Skeletal muscle cell (primary cell): ENCODE measurements around the gene KSR2.
A peak's percentile ranks its signal among the peaks of the same experiment; 100 is the strongest.

ENCODE experiments used
- DNase-seq: peaks from one replicate; pipeline ENCODE4 v3.0.0-alpha.2; 2010; ENCODE audit warnings: low read depth
- H3K4me3 ChIP-seq: 2 replicates; pipeline ENCODE4 v1.5.1; 2011; ENCODE audit warnings: low read depth, mild to moderate bottlenecking, control low read depth, low read length, moderate library complexity

KSR2 gene

GRCh38 chr12:117970334-117970733, 1.5 kb upstream of the KSR2 start:
- H3K4me3 ChIP-seq: no peak overlapping the region
- no peak for DNase-seq

- no peak for DNase-seq
- H3K4me3 ChIP-seq: peak overlapping the region; percentile 48
Observed at GRCh38 chr12:117968151-117968789, 520 bp downstream of the KSR2 start.

GRCh38 chr12:117967512-117967911, 1.3 kb downstream of the KSR2 start:
- no peak for DNase-seq
- no peak overlapping the region for H3K4me3 ChIP-seq

- no peak for DNase-seq
- H3K4me3 ChIP-seq: no peak overlapping the region
Observed at GRCh38 chr12:117967043-117967442, 1.7 kb downstream of the KSR2 start.

GRCh38 chr12:117966511-117966910, 2.3 kb downstream of the KSR2 start:
- no peak overlapping the region for H3K4me3 ChIP-seq
- DNase-seq: no peak

GRCh38 chr12:117963836-117964235, 5.0 kb downstream of the KSR2 start:
- no peak for DNase-seq
- no peak overlapping the region for H3K4me3 ChIP-seq

GRCh38 chr12:117936722-117937484, 31.9 kb downstream of the KSR2 start:
- DNase-seq: no peak
- H3K4me3 ChIP-seq: no peak overlapping the region

- no peak for DNase-seq
- no peak overlapping the region for H3K4me3 ChIP-seq
Observed at GRCh38 chr12:117933545-117933944, 35.2 kb downstream of the KSR2 start.

GRCh38 chr12:117926391-117926899, 42.3 kb downstream of the KSR2 start:
- H3K4me3 ChIP-seq: no peak overlapping the region
- no peak for DNase-seq

GRCh38 chr12:117921929-117922777, 46.6 kb downstream of the KSR2 start:
- no peak overlapping the region for H3K4me3 ChIP-seq
- no peak for DNase-seq

GRCh38 chr12:117919479-117919878, 49.3 kb downstream of the KSR2 start:
- no peak overlapping the region for H3K4me3 ChIP-seq
- DNase-seq: no peak

GRCh38 chr12:117914686-117915085, 54.1 kb downstream of the KSR2 start:
- no peak for DNase-seq

GRCh38 chr12:117912756-117913155, 56.0 kb downstream of the KSR2 start:
- no peak for DNase-seq
- H3K4me3 ChIP-seq: no peak overlapping the region

More at GRCh38 chr12:117914686-117915085, 54.1 kb downstream of the KSR2 start:
- H3K4me3 ChIP-seq: no peak overlapping the region

- DNase-seq: no peak
- no peak overlapping the region for H3K4me3 ChIP-seq
Observed at GRCh38 chr12:117908411-117908810, 60.4 kb downstream of the KSR2 start.

- no peak overlapping the region for H3K4me3 ChIP-seq
- no peak for DNase-seq
Observed at GRCh38 chr12:117907108-117907689, 61.6 kb downstream of the KSR2 start.

- H3K4me3 ChIP-seq: no peak overlapping the region
- DNase-seq: no peak
Observed at GRCh38 chr12:117904051-117904450, 64.7 kb downstream of the KSR2 start.

GRCh38 chr12:117903110-117903840, 65.5 kb downstream of the KSR2 start:
- no peak for DNase-seq
- no peak overlapping the region for H3K4me3 ChIP-seq

- H3K4me3 ChIP-seq: no peak overlapping the region
- DNase-seq: no peak
Observed at GRCh38 chr12:117901631-117902030, 67.2 kb downstream of the KSR2 start.

- DNase-seq: no peak
- H3K4me3 ChIP-seq: no peak overlapping the region
Observed at GRCh38 chr12:117900561-117900960, 68.2 kb downstream of the KSR2 start.
